ENCODE measurements around the gene TMEM38A.
"Not testable (repeated sequence)": the region's sequence is repeated elsewhere in the genome, so short reads cannot be mapped to it uniquely, and the experiment has no call there.

TMEM38A gene

DNA sequence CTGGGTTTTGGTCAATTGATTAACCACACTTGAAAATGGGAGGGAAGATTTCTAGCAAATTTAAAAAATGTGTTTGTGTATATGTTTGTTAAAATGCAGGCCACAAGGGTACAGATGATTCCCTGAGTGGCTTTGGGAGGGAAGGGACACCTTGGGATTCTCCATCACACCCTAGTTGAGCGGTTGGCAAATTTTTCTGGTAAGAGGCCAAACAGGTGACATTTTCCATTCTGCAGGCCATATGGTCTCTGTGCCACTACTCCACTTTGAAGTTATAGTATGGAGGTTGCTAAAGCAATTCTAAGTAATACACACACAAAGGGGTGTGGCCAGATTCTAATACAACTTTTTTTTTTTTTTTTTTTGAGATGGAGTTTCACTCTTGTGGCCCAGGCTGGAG, 20.0 kb upstream of the TMEM38A start:
- no peak for DNase-seq

DNA sequence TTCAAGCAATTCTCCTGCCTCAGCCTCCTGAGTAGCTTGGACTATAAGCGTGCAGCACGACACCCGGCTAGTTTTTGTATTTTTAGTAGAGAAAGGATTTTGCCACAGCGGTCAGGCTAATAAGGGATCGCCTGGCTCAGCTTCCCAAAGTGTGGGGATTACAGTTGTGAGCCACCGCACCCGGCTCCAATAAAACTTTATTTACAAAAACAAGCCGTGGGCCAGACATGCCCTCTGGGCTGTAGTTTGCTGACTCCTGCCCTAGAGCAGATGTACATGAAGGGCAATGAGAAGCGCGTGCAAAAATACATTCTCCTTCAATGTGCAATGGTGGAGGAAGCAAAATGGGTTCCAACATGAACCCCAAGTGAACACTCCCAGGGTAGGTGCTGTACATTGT, 19.2 kb upstream of the TMEM38A start:
- DNase-seq: no peak

DNA sequence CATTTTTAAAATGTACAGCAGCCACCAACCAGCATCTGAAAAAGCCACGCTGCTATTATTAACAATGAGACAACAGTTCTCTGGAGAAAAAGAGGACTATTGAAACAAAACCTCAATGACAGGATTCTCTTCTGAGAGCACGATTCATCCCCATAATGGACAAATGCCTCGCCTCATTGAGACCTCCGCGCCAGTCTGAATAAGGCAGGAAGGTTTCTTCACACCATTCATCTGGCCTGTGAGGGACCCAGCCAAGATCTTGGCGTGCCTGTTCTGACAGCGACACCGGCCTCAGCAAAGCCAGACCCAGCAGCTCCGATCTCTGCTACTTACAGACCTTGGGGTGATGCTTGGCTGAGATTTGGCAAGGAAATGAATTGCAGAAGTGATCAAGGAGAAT, 15.8 kb upstream of the TMEM38A start:
- no peak for DNase-seq

DNA sequence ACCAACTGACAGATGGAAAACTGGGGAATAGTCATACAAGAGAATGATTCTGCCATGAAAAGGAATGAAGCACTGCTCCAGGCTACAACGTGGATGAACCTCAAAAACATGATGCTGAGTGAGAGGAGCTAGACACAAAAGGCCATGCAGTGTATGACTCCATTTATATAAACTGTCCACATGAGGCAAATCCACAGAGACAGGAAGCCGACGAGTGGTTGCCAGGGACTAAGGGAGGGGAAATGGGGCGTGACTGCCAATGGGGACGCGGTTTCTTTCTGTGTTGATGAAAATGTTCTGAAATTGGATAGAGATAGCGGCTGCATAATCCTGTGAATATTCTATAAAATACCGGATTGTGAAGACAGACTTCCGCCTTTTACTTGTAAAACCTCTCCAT, 11.2 kb upstream of the TMEM38A start:
- DNase-seq: no peak

DNA sequence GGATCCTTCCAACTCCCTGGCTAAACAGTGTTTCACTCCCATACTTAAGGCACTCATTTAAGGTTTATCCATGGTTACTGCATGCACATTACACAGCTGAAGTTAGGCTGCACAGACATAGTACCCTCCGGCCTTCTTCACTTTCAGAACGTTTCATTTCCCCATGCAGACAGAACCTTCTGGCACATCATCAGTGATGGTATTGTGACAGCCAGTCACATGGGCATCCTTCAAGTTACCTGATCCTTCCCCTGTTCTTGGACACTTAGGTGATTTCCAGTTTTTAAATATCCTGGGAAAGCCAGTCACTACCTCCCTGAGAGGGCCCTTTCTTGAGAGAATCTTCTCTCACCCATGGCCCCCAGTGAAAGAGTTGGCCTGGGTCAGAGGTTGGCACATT, 10.1 kb upstream of the TMEM38A start:
- DNase-seq: no peak

DNA sequence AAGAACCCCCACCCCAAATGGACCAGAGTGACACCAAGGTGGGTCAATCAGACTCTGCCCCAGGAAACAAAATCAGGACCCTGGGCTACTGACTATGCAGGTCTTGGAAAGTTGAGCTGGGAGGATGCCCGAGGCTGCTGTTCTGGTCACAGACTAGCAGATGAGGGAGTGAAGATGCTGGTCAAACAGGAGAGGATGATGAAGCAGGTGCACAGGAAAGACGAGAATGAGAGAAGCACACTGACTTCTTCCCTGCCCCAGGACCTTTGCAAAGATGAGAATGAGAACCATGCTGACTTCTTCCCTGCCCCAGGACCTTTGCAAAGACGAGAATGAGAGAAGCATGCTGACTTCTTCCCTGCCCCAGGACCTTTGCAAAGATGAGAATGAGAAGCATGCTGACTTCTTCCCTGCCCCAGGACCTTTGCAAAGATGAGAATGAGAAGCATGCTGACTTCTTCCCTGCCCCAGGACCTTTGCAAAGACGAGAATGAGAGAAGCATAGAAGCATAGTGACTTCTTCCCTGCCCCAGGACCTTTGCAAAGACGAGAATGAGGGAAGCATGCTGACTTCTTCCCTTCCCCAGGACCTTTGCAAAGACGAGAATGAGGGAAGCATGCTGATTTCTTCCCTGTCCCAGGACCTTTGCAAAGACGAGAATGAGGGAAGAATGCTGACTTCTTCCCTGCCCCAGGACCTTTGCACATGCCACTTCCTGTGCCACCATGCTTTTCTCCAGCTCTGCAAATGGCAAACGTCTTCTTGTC, 9.3 kb upstream of the TMEM38A start:
- DNase-seq: not testable (repeated sequence)

DNA sequence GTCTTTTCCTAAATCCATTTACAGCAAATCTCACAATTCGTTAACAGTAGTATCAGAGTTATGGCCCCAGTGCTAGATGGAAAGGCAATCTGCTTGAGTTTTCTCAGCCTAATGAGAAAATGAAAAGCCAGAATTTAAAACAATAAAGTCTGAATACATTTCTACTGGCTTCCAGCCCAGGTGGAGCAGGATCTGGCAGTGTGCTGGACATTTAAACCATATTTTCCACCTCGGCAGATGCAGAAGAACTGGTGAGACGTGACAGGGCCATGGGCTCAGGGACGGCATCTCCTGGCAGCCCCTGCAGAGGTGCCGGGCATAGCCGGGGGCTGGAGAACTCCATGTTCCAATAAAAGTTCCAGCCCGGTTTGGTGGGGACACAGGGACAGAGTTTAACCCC, 8.1 kb upstream of the TMEM38A start:
- DNase-seq: no peak

DNA sequence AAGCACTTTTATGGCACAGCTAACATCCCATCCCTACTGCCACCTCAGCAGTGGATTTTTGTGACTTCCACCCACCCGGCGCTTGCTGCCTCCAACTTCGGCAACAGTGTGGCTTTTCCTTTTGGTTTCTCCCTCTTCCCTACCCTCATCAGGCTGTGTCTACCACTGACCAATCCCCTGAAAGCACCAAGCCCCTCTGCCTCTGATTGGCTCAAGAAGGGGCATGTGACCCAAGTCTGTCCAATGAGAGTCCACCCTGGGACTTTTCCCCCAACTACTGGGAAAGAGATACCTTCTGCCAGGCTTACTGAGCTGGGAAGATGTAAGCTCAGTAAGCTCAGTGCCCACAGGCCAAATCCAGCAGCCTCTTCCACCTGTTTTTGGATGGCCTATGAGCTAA, 6.8 kb upstream of the TMEM38A start:
- DNase-seq: no peak

DNA sequence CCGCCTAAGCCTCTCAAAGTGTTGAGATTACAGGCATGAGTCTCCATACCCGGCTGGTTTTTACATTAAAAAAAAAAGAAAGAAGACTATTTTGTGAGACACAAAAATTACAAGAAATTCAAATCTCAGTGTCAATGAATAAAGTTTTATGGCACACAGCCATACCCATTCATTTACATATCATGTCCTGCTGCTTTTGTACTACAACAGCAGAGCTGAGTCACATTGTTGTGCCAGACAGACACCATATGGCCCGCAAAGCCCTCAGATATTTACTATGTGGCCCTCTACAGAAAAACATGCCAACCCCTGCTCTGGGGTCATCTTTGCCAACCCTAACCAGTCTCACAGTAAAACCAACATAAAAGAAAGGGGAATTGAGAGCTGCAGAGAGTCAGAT, 6.3 kb upstream of the TMEM38A start:
- no peak for DNase-seq

DNA sequence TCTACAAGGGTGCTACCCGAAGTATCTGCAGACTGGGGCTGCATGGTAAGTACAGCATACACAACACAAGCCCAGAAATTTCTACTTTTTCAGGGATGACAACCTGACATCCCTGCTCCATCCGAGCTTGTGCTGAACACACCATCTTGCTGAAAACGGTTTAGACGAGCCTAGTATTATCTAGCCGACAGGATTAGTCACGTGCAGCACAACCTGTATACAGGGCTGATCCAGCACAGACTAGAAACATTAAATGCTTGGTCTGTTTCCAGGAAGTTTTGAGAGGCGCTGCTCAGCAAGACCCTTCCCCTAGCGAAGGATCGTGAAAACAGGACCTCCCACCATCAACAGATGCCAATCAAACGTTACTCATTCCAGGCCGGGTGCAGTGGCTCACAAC, 5.2 kb upstream of the TMEM38A start:
- no peak for DNase-seq

DNA sequence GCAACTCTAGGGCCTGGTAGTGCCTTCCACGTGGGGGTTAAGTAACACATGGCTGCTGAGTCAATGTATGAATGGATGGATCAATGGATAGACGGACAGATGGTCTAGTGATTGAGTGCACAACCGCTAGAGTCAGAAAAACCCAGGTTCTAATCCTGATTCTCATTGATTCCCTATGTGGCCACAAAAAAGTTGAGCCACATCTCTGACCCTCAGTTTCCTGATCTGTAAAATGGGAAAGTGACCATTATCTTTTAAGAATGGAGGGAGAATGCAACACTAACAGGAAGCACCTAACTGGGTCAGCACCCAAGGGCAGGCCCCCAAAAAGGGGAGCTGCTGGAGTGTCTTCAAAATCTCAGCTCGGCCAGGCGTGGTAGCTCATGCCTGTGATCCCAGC, 3.6 kb upstream of the TMEM38A start:
- DNase-seq: no peak

DNA sequence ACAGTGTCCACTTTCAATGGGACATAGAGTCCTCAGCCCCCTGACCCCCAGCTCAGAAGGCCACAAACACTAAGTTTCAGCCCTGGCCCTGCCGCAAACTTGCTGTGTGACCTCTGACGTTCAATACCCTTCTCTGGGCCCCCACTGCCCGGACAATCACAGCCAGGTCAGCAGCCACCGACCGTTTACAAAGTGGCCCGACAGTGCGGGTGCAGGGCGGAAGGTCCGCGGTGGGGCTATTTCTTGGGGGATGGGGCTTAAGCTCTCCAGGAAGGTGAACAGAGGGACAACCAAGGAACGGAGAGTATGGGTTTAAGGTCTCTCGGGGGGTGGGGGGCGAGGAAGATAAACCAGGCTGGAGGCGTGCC, 1.5 kb upstream of the TMEM38A start:
- no peak for DNase-seq

DNA sequence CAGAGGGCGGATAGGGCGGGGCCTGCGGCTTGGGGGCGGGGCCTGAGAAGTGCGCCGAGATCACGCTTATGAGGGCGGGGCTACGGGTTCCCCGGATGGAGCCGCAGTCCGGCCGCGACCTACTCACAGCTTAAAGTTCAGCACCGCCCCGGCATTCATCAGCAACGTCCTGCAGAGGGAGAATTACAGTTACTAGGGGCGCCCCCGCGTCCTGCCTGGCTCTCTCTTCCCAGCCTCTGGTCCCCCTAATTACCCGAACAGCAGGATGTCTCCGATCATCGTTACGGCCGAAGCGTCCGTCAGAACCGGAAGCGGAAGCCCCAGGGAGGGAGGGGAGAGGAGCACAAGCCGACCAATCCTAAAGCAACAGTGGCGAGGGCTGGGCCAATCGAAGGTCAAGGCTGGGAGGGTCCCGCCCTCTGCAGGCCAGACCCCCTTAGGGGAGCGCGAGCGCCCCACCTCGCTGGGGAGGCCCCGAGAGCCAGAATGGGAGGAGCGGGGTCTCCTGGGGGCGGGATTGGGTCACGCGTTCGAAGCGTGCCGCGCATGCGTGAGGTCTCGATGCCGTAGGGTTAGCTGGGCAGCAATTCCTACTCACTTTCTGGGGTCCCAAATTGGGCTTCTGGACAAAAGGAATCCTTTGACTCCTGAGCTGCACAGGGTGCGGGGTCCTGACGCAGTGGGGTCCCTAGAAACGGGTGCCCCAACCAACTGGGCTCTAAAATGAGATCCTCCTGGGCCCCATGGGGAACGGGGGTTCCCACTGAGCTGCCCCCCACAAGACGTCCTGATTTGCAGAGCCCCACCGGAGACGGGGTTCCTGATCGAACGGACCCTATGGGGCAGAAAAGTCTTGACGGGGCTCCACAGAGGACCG, 869 bp upstream of the TMEM38A start, which contains the start of gene SMIM7:
SMIM7 (minus strand) TSS at position 313 of the 877 bp plus-strand sequence; CDS start at position 279, 34 bp downstream.
- peak; percentile 98 for DNase-seq

DNA sequence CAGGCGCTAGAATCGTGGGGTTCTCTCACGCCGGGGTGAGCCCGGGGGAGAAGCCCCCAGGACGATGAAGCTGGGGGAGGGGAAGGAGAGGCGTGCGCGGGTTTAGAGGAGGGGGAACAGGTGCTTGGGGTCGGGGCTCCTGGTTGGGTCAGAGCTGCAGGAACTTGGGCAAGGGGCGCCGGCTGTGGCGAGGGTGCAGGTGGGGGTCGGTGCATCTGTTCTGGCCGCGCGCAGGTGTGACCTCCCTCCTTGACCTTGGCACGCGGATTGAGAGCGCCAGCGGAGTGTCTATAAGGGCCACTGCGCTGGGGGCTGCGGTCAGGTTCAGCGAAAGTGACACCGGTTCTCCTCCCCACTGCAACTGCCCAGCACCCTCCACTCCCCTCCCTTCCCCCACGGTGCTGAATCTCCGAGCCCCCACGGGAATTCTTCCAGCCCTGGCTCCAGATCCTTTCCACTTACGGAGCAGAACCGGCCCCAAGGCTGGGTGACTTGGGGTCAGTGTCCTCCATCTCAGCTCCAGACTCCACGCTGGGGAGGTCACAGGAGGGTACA, 618 bp downstream of the TMEM38A start:
- DNase-seq: no peak

DNA sequence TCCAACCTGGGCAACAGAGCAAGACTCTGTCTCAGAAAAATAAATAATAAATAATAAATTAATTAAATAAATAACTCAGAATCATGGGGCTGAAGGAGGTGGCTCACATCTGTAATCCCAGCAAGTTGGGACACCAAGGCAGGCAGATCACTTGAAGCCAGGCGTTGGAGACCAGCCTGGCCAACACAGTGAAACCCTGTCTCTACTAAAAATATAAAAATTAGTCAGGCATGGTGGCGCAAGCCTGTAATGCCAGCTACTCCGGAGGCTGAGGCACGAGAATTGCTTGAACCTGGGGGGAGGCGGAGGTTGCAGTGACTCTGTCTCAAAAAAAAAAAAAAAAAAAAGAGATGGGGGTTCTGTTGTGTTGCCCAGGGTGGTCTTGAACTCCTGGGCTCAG, 7.2 kb downstream of the TMEM38A start:
- DNase-seq: no peak

DNA sequence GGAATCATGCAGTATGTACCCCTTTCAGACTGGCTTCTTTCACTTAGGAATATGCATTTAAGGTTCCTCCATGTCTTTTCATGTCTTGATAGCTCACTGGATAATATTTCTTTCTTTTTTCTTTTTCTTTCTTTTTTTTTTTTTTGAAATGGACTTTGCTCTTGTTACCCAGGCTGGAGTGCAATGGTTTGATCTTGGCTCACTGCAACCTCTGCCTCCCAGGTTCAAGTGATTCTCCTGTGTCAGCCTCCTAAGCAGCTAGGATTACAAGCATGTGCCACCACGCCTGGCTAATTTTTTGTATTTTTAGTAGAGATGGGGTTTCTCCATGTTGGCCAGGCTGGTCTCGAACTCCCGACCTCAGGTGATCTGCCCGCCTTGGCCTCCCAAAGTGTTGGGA, 7.8 kb downstream of the TMEM38A start:
- not testable (repeated sequence) for DNase-seq

DNA sequence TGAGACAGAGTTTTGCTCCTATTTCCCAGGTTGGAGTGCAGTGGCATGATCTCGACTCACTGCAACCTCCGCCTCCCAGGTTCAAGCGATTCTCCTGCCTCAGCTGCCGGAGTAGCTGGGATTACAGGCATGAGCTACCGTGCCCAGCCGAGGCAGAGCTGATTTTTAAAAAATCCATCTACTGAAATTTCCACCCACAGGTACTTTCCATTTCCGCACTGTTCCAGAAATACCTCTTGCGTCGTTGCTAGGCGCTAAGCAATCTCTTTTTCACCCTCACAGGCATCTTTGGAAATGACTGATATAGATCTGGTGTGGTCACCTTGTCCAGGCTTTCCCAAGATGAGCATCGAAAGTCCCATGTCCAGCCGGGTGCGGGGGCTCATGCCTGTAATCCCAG, 9.4 kb downstream of the TMEM38A start:
- DNase-seq: no peak

DNA sequence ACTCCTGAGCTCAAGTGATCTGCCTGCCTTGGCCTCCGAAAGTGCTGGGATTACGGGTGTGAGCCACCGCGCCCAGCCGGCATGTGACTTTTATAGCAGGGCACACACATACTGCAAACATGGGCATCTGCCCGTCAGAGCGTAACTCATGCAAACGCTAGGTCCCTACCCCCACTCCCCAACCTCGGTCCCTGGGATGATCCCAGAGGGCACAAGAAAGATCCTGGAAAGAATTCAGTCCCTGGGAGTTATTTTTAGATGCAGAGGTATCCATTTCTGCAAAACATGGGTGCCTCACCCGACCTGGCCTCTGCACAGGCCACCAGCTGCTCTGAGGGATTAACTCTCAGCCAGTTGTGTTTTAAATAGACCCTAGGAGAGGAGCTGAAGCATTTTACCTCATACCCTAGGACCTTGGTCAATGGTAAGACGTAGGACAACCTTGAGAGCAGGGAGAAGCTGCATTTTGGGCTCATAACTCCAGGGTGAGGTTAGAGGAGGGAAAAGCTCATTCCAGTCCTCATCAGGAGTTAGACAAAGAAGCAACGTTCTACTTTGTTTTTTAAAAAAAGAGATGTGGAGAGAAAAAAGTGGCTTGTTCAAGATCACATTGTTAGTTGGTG, 10.8 kb downstream of the TMEM38A start:
- DNase-seq: no peak

DNA sequence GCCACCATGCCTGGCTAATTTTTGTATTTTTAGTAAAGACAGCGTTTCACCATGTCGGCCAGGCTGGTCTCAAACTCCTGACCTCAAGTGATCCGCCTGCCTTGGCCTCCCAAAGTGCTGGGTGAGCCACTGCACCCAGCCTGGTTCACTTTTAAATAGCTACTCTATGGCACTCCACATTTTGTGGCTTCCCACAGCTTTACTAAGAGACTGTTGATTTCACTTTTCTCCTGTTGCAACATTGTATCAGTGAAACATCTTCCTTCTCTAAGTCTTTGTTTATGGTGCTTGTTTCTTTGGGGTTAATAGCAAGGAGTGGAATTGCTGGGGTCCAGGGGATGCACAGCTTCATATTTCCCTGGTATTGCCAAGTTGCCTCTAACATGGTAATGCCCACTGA, 12.3 kb downstream of the TMEM38A start:
- DNase-seq: no peak

DNA sequence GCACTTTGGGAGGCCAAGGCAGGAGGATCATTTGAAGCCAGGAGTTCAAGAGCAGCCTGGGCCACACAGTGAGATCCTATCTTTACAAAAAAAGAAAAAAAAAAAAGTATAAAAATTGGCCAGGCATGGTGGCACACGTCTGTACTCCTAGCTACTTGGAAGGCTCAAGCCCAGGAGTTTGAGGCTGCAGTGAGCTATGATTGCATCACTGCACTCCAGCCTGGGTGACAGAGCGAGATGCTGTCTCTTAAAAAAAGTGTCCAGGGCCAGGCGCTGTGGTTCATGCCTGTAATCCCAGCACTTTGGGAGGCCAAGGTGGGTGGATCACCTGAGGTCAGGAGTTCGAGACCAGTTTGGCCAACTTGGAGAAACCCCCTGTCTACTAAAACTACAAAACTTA, 12.9 kb downstream of the TMEM38A start:
- not testable (repeated sequence) for DNase-seq

DNA sequence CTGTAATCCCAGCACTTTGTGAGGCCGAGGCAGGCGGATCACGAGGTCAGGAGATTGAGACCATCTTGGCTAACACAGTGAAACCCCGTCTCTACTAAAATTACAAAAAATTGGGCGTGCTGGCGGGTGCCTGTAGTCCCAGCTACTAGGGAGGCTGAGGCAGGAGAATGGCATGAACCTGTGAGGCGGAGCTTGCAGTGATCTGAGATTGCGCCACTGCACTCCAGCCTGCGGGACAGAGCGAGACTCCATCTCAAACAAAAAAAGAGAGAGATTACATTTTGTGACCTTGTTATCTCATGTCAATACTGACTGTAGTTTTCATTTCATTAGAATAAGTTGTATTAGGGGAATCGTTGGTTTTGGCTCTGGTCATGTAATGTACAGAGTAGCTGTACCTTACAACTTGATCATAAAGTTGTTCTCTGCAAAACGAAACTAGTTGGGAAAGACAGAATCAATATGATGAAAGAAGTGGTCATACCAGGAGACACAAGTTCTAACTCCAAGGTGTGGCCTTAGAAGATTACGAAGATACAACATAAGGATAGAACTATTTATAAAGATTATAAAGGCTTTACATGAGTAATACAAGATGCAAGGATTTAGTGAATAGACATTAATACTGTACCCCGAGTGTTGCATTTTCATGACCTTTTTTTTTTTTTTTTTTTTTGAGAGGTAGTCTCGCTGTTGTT, 15.3 kb downstream of the TMEM38A start:
- no peak for DNase-seq

DNA sequence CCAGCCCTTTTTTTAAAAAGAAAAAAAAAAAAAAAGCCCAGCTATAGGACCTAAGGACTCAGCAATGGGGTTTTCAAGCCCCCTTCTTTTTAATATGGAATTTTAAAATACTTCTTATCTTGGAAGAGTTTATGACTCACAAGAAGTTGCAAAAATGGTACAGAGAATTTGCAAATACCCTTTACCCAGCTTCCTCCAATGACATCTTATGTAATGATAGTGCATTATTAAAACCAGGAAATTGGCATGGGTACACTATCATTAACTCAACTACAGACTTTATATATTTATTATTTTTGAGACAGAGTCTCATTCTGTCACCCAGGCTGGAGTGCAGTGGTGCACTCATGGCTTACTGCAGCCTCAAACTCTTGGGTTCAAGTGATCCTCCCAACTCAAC, 16.1 kb downstream of the TMEM38A start:
- DNase-seq: no peak

DNA sequence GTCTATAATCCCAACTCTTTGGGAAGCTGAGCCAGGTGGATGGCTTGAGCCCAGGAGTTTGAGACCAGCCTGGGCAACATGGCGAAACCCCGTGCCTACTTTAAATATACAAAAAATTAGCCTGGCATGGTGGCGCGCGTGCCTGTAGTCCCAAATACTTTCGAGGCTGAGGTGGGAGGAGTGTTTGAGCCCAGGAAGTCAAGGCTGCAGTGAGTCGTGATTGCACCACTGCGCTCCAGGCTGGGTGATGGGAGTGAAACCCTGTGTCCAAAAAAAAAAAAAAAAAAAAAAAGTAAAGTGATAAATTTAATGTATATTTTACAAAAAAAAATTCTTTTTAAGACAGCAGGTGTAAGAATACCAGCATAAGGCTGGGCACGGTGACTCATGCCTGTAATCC, 17.6 kb downstream of the TMEM38A start:
- DNase-seq: no peak

Measured in activated CD4-positive, alpha-beta T cell treated with anti-CD3 and anti-CD28 coated beads, Interleukin-2, amount 50 U/mL, for 1 hour (primary cell).